Lower leg skin (tissue), 3 donors: ENCODE data around the gene SLC9A6.

Source experiments
- POLR2A ChIP-seq, 2 donors: fragments of 450-650 bp; IDR thresholded peaks; one replicate each; pipeline ENCODE4 v1.6.1; 2016 to 2017; ENCODE audit warnings: antibody characterized with exemption in 2 of 2, mild to moderate bottlenecking in 1 of 2, moderate library complexity in 1 of 2
- TF ChIP-seq, protein P1 (sequence below), 3 donors: fragments of 450-650 bp; IDR thresholded peaks; one replicate each; pipeline ENCODE4 v1.5.1; 2016; ENCODE audit warnings: antibody characterized with exemption in 3 of 3, mild to moderate bottlenecking in 3 of 3, moderate library complexity in 2 of 3

GRCh38 chrX:136064661-136065043 is 79.4 kb downstream of the SLC9A6 start:
- TF ChIP-seq, protein P1, sequence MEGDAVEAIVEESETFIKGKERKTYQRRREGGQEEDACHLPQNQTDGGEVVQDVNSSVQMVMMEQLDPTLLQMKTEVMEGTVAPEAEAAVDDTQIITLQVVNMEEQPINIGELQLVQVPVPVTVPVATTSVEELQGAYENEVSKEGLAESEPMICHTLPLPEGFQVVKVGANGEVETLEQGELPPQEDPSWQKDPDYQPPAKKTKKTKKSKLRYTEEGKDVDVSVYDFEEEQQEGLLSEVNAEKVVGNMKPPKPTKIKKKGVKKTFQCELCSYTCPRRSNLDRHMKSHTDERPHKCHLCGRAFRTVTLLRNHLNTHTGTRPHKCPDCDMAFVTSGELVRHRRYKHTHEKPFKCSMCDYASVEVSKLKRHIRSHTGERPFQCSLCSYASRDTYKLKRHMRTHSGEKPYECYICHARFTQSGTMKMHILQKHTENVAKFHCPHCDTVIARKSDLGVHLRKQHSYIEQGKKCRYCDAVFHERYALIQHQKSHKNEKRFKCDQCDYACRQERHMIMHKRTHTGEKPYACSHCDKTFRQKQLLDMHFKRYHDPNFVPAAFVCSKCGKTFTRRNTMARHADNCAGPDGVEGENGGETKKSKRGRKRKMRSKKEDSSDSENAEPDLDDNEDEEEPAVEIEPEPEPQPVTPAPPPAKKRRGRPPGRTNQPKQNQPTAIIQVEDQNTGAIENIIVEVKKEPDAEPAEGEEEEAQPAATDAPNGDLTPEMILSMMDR (IDR thresholded peaks at IDR 0.05) = no peak
- TF ChIP-seq POLR2A (IDR thresholded peaks at IDR 0.05) = no peak
